Activated T-helper 17 cell treated with anti-CD3 and anti-CD28 coated beads, Interleukin-2, amount 50 U/mL, for 72 hours (primary cell): Measurements from ENCODE around the gene IFIT2. TPM values are rescaled to one million over a fixed set of nuclear protein-coding genes. Genes with fewer than 3 reads are reported as not detected.
"Not testable (repeated sequence)": the region's sequence is repeated elsewhere in the genome, so short reads cannot be mapped to it uniquely, and the experiment has no call there.

ENCODE experiments used
- ATAC-seq: fragments of 150-1000 bp; cut with Tn5 transposase; replicated peaks from 2 replicates; pipeline ENCODE4 v1.10.0; 2021; ENCODE audit warnings: mild to moderate bottlenecking, moderate library complexity
- H3K27ac Mint-ChIP-seq: one replicate; pipeline ENCODE4 v1.8.0; 2022; ENCODE audit warnings: mixed read lengths
- H3K27me3 Mint-ChIP-seq: one replicate; pipeline ENCODE4 v1.8.0; 2022; ENCODE audit warnings: mixed read lengths
- H3K36me3 Mint-ChIP-seq: one replicate; pipeline ENCODE4 v1.8.0; 2022; ENCODE audit warnings: low read depth, mild to moderate bottlenecking, mixed read lengths
- H3K4me1 Mint-ChIP-seq: one replicate; pipeline ENCODE4 v1.8.0; 2022; ENCODE audit warnings: mixed read lengths
- H3K4me3 Mint-ChIP-seq: one replicate; pipeline ENCODE4 v1.8.0; 2022; ENCODE audit warnings: mild to moderate bottlenecking, mixed read lengths
- H3K9me3 Mint-ChIP-seq: one replicate; pipeline ENCODE4 v1.8.0; 2022; ENCODE audit warnings: mixed read lengths
- total RNA-seq, 2 donors: library from RNA; stranded (reverse); gene quantifications; one replicate each; pipeline ENCODE4 v1.2.3, GENCODE V29; 2022

IFIT2 gene
- total RNA-seq, 2 donors from 2014 or later = 2.0 to 3.2 TPM

GRCh38 chr10:89348481-89348880 lies 46.6 kb downstream of the IFIT2 start:
- H3K36me3 Mint-ChIP-seq = no peaks in the 10 kb centered on the region
- H3K9me3 Mint-ChIP-seq = no peaks in the 10 kb centered on the region
- H3K4me1 Mint-ChIP-seq = peaks cover 19% of the 10 kb centered on the region
- H3K27me3 Mint-ChIP-seq = no peaks in the 10 kb centered on the region
- no peak for ATAC-seq
- no peak overlapping the region for H3K27ac Mint-ChIP-seq
- H3K4me3 Mint-ChIP-seq = no peak overlapping the region

- Mint-ChIP-seq H3K27ac (no peak overlapping the region), H3K4me3 (no peak overlapping the region), H3K4me1 (peaks cover 19% of the 10 kb centered on the region), H3K27me3 (peaks cover under 1% of the 10 kb centered on the region), H3K36me3 (no peaks in the 10 kb centered on the region), H3K9me3 (peaks cover under 1% of the 10 kb centered on the region)
- ATAC-seq = no peak
Measured at GRCh38 chr10:89348975-89349374, 47.1 kb downstream of the IFIT2 start.

DNA sequence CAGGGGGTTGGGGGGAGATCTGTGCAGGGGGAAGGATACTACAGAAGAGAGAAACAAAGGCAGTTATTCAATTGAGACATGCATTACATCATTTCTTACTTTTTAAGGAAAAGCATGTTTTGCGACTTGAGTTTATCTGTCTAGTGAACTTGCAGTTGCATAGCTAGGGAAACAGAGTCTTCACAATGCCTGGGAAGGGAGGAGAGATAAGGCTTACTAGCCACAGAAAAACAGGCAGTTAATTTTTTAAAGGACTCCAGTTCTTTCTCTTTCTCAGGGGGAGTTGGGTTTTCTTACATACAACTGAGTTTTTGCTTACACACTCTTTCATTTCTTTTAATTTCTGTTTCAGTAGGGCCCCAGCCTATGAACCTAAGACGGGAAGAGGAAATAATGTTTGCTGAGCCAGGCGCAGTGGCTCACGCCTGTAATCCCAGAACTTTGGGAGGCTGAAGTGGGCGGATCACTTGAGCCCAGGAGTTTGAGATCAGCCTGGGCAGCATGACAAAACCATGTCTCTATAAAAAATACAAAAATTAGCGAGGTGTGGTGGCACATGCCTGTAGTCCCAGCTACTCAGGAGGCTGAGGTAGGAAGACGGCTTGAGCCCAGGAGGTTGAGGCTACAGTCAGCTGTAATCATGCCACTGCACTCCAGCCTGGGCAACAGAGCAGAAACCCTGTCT lies 48.9 kb downstream of the IFIT2 start:
- not testable (repeated sequence) for H3K27me3 Mint-ChIP-seq, H3K9me3 Mint-ChIP-seq, H3K36me3 Mint-ChIP-seq
- peak; percentile 35 for ATAC-seq
- Mint-ChIP-seq H3K27ac (peak overlapping the region; percentile 11), H3K4me1 (peaks cover 19% of the 10 kb centered on the region), H3K4me3 (peak overlapping the region; percentile 27)

DNA sequence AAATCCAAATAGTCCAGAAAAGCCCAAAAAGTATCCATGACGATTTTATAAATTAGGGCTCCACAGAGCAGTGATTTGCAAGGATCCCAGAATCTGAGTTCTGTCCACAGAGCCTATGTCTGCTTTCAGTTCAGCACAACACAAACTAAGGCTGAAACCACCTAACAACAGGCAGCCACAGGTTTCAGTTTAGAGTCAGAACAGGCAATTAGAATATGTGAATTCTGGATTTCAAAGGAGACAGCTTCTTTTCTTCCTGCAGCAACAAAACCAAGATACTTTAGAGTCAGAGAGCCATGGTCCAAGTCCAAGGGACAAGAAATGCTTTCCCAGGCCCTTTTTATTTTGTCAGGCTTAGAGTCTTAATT lies 49.5 kb downstream of the IFIT2 start:
- peaks cover 19% of the 10 kb centered on the region for H3K4me1 Mint-ChIP-seq
- peak overlapping the region; percentile 69 for H3K27ac Mint-ChIP-seq
- no peaks in the 10 kb centered on the region for H3K36me3 Mint-ChIP-seq
- peaks cover 3% of the 10 kb centered on the region for H3K9me3 Mint-ChIP-seq
- H3K4me3 Mint-ChIP-seq = peak overlapping the region; percentile 27
- peaks cover 3% of the 10 kb centered on the region for H3K27me3 Mint-ChIP-seq
- ATAC-seq = peak; percentile 90

DNA sequence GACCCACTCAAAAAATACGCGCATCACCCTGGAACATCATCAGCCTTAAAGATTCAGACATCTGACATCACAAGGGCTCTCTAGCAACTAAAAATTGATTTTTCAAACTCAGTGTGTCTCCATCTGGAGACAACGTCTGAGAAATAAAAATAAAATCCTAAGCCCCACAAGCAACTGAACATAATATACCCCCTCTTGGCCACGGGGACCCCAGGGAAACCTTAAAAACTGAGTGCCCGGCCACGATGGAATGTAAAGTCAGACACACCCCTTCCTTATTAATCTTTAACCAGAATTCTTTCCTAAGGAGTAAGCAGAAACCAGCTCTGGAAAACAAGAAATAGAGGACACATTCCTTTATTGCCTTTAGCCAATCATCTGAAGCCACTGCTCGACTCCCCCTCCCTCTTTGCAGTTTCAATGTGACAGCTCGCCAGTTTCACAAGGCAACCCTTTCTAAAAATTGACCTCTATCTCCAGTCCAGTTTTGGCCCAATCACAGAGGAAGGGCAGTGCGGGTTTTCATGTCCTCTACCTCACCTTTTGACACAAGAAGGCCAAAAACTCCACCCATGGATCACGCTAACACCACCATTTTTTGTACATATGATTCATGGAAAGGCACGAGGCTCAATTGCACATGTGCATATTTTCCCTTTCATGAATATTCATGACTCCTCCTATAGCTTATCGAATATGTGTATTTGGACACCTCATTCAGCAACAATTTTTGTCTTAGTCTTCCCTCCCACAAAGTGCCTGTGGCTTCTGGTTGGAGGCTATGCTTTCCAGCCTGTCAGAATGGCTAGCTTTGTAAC lies 50.1 kb downstream of the IFIT2 start:
- Mint-ChIP-seq H3K4me3 (peak overlapping the region; percentile 27), H3K27ac (peak overlapping the region; percentile 69), H3K27me3 (peaks cover 3% of the 10 kb centered on the region), H3K36me3 (no peaks in the 10 kb centered on the region), H3K9me3 (peaks cover 3% of the 10 kb centered on the region), H3K4me1 (peaks cover 19% of the 10 kb centered on the region)
- peak; percentile 18 for ATAC-seq

DNA sequence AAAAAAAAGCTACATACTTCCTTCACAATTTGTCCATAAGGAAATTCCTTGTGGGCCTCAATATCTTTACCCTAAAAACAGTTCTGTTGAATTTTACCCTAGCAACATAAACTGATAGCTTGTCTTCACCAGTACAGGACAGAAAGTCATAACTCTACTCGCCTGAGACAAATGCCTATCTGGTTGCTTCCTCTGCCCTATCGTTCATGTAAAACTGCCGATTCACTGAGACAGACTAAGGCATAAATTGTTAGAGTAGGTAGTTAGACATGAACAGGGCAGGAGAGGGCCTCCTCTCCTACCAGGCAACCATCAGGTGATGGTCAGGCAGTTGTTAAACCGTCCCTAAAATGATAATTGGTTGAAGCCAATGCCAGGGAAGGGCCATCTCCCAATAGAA lies 51.0 kb downstream of the IFIT2 start:
- Mint-ChIP-seq H3K4me1 (peaks cover 19% of the 10 kb centered on the region), H3K9me3 (peaks cover 3% of the 10 kb centered on the region), H3K27me3 (peaks cover 3% of the 10 kb centered on the region), H3K27ac (no peak overlapping the region), H3K36me3 (no peaks in the 10 kb centered on the region), H3K4me3 (no peak overlapping the region)
- no peak for ATAC-seq

DNA sequence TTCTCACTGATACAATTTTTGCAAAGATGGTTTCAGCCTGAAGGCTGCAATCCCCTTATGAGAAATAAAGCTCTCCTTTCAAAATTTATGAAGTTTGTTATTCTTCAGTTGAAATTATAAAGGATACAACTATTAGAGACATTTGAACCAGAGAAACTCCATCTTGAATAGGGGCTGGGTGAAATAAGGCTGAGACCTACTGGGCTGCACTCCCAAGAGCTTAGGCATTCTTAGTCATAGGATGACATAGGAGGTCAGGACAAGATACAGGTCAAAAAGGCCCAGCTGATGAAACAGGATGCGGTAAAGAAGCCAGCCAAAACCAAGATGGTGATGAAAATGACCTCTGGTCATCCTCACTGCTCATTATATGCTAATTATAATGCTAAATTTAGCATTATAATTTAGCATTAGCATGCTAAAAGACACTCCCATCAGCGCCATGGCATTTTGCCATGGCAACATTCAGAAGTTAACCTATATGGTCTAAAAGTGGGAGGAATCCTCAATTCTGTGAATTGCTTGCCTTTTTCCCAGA lies 53.6 kb downstream of the IFIT2 start:
- H3K9me3 Mint-ChIP-seq = peaks cover 3% of the 10 kb centered on the region
- H3K27ac Mint-ChIP-seq = no peak overlapping the region
- H3K4me3 Mint-ChIP-seq = no peak overlapping the region
- H3K27me3 Mint-ChIP-seq = peaks cover 3% of the 10 kb centered on the region
- no peaks in the 10 kb centered on the region for H3K36me3 Mint-ChIP-seq
- peaks cover 17% of the 10 kb centered on the region for H3K4me1 Mint-ChIP-seq
- ATAC-seq = peak; percentile 40

GRCh38 chr10:89357096-89357495 lies 55.2 kb downstream of the IFIT2 start:
- Mint-ChIP-seq H3K9me3 (peaks cover 3% of the 10 kb centered on the region), H3K4me1 (peaks cover 2% of the 10 kb centered on the region), H3K27me3 (peaks cover 3% of the 10 kb centered on the region), H3K27ac (no peak overlapping the region), H3K4me3 (no peak overlapping the region), H3K36me3 (no peaks in the 10 kb centered on the region)
- ATAC-seq = no peak

DNA sequence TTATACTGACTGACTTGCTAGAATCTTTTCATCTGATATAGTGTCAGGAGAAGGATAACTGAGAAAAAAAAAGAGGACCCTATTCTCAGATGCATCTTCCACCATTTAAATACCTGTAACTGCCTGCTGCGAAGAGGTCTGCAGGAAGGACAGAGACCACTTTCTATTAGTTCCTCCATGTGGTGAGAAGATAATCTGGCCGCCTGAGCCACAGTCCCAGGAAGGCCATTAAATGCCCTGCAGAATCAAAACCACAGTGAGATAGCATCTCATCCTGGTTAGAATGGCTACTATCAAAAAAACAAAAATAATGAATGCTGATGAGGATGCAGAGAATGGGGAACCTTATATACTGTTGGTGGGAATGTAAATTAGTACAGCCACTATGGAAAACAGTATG lies 56.1 kb downstream of the IFIT2 start:
- no peak for ATAC-seq
- H3K4me1 Mint-ChIP-seq = no peaks in the 10 kb centered on the region

More for the DNA sequence above, 56.1 kb downstream of the IFIT2 start:
- H3K27me3 Mint-ChIP-seq = peaks cover 3% of the 10 kb centered on the region
- no peaks in the 10 kb centered on the region for H3K36me3 Mint-ChIP-seq
- no peak overlapping the region for H3K27ac Mint-ChIP-seq
- peaks cover 3% of the 10 kb centered on the region for H3K9me3 Mint-ChIP-seq
- no peak overlapping the region for H3K4me3 Mint-ChIP-seq

Other genes starting within 250 kb of the IFIT2 start
- not detected for gene CH25H, start 94.7 kb upstream of the IFIT2 start, total RNA-seq
- 10 to 100 TPM; 26.4 to 68.5 TPM for gene LIPA, start 50.3 kb upstream of the IFIT2 start, total RNA-seq
- 1 to 10 TPM; 2.5 to 4.3 TPM for gene IFIT3, start 26.0 kb downstream of the IFIT2 start, total RNA-seq
- gene IFIT1B, start 76.0 kb downstream of the IFIT2 start, total RNA-seq = not detected
- under 1 TPM; 0.58 to 0.84 TPM for gene IFIT1, start 90.6 kb downstream of the IFIT2 start, total RNA-seq
- gene IFIT5, start 112.5 kb downstream of the IFIT2 start, total RNA-seq = 1 to 10 TPM; 5.6 to 7.1 TPM
- not detected for gene SLC16A12, start 233.5 kb downstream of the IFIT2 start, total RNA-seq